HCT116 (cell line): ENCODE results near the gene MSI2.

Experiments
- EZH2 ChIP-seq: fragments of 200-600 bp; sonication (generic); IDR thresholded peaks from 2 replicates; pipeline ENCODE4 v1.6.1; 2017; ENCODE audit warnings: antibody characterized with exemption, mixed run types
- EZH2phosphoT487 ChIP-seq: fragments of 200-600 bp; IDR thresholded peaks from 2 replicates; pipeline ENCODE4 v1.6.1; 2018; ENCODE audit warnings: antibody characterized with exemption, borderline replicate concordance
- JUND ChIP-seq: IDR thresholded peaks from 2 replicates; pipeline ENCODE4 v1.6.1; 2012
- POLR2A ChIP-seq: IDR thresholded peaks from 2 replicates; pipeline ENCODE4 v1.7.0; 2011; ENCODE audit warnings: borderline replicate concordance; ENCODE audit not compliant: insufficient read depth, insufficient read length; ENCODE audit errors: extremely low read depth
- POLR2AphosphoS5 ChIP-seq: IDR thresholded peaks from 2 replicates; pipeline ENCODE4 v1.6.1; 2011; ENCODE audit warnings: mild to moderate bottlenecking, low read depth, low read length, moderate library complexity
- SIN3A ChIP-seq: IDR thresholded peaks from 2 replicates; pipeline ENCODE4 v1.6.1; 2012; ENCODE audit warnings: low read depth
- YY1 ChIP-seq: IDR thresholded peaks from 2 replicates; pipeline ENCODE4 v1.6.1; 2011; ENCODE audit warnings: low read length, low read depth, moderate library complexity, mild to moderate bottlenecking; ENCODE audit not compliant: insufficient replicate concordance; ENCODE audit errors: extremely low read depth
- ZNF274 ChIP-seq: fragments of 200-500 bp; sonication (Bioruptor generic); IDR thresholded peaks from 2 replicates; pipeline ENCODE4 v1.6.1; 2014; ENCODE audit warnings: mild to moderate bottlenecking, low read depth, low read length, inconsistent platforms
- TF ChIP-seq, protein P1 (sequence below), 3 experiments: fragments of 200-600 bp in 1 of 3; sonication (generic) in 1 of 3; IDR thresholded peaks in 2 of 3; conservative IDR thresholded peaks in 1 of 3; 2 replicates each; pipeline ENCODE4 v1.5.1; 2012 to 2017; ENCODE audit warnings: low read depth in 2 of 3, low read length in 2 of 3, antibody characterized with exemption in 1 of 3, borderline replicate concordance in 1 of 3, control low read depth in 1 of 3, mild to moderate bottlenecking in 1 of 3, mixed read lengths in 1 of 3, mixed run types in 1 of 3, moderate library complexity in 1 of 3; ENCODE audit not compliant: insufficient read depth in 1 of 3

DNA sequence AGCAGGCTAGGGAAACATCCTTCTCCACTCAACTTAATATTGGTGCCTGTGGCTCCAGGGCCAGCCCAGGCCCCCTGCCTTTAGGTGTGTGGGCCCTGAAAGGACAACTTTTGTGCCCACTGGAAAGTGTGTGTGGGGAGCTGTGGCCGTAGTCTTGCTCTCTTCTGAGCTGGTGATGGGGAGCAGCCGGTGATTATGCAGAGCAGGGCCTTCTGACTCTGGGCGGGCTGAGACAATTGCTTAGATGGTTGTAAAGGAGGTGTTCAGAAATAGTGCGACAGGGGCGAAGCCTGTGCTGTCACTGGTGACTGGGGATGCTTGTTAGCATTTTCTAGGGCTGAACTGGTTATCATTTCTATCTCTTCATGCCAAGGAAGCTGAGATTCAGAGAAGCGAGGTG, 62.6 kb downstream of the MSI2 start:
- TF ChIP-seq, protein P1, sequence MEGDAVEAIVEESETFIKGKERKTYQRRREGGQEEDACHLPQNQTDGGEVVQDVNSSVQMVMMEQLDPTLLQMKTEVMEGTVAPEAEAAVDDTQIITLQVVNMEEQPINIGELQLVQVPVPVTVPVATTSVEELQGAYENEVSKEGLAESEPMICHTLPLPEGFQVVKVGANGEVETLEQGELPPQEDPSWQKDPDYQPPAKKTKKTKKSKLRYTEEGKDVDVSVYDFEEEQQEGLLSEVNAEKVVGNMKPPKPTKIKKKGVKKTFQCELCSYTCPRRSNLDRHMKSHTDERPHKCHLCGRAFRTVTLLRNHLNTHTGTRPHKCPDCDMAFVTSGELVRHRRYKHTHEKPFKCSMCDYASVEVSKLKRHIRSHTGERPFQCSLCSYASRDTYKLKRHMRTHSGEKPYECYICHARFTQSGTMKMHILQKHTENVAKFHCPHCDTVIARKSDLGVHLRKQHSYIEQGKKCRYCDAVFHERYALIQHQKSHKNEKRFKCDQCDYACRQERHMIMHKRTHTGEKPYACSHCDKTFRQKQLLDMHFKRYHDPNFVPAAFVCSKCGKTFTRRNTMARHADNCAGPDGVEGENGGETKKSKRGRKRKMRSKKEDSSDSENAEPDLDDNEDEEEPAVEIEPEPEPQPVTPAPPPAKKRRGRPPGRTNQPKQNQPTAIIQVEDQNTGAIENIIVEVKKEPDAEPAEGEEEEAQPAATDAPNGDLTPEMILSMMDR (IDR thresholded peaks at IDR 0.05 in 2 of 3, conservative IDR thresholded peaks at IDR 0.05 in 1 of 3; ENCODE audit: borderline replicate concordance in 1 of 3, insufficient read depth in 1 of 3, low read depth in 2 of 3, low read length in 2 of 3): no peak
- TF ChIP-seq EZH2 (no peak), POLR2A (no peak), POLR2AphosphoS5 (no peak), EZH2phosphoT487 (no peak), ZNF274 (no peak), YY1 (no peak), JUND (no peak), SIN3A (no peak)
